SHP77 (cell line): ENCODE measurements around the gene MYO7B.

ENCODE experiments used
- DNase-seq, 2 experiments: peaks; one replicate each; lab custom pipeline; 2025; lab: John Stamatoyannopoulos, UW

Gene MYO7B

GRCh38 chr2:127574656-127575055, 39.2 kb downstream of the MYO7B start:
- no peak for DNase-seq

- DNase-seq: no peak
These were observed 39.8 kb downstream of the MYO7B start for GRCh38 chr2:127575185-127575765.

DNA sequence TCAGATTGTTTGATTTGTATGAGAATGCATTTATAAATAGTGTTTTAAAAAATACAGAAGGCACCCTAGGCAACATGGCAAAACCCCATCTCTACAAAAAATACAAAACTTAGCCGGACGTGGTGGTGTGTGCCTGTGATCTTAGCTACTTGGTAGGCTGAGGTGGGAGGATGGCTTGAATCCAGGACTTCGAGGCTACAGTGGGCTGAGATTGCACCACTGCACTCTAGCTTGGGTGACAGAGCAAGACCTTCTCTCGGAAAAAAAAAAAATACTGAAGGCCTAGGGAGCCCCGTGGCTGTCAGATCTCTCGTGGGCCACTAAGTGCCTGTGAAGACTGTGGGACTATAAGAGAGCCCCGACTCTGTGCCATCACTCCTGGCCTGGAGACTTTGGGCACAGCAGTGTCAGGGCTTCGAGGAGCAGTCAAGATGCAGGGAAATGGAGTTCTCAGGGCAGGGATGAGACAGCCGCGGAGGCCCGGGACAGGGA, 40.5 kb downstream of the MYO7B start:
- no peak for DNase-seq

DNA sequence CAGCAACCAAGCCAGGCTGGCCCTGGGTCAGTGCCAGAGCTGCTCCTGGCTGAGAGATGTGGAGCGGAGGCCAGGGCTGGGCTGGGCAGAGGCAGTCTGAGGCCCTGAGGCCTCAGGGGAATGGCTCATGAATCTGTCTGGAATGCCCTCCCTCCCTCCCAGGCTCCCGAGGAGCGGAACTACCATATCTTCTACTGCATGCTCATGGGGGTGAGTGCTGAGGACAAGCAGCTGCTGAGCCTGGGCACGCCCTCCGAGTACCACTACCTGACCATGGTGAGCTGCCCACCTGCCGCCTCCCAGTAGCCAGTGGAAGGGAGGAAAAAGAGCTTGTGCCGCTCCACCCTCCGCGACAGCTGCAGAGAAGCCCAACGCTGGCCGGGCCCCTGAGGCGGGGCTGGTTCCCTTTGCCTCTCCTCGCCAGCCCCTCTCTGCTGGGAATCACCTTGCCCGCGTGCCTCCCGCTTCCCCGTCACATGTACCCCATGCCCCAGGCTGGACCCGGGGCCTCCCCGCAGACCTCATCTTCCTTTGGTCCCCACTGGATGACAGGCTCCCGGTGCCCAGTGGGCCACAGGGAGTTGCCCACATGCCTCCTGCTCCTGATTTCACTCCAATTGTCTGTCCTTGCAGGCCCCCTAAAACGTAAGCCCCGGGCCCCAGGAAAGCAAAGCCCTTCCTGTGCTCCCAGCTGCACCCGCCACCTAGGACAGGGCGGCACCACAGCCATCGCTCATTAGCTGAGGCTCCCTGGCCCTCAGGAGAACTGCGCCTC, 41.1 kb downstream of the MYO7B start:
- DNase-seq: no peak

GRCh38 chr2:127577208-127577475, 41.7 kb downstream of the MYO7B start:
- no peak for DNase-seq

DNA sequence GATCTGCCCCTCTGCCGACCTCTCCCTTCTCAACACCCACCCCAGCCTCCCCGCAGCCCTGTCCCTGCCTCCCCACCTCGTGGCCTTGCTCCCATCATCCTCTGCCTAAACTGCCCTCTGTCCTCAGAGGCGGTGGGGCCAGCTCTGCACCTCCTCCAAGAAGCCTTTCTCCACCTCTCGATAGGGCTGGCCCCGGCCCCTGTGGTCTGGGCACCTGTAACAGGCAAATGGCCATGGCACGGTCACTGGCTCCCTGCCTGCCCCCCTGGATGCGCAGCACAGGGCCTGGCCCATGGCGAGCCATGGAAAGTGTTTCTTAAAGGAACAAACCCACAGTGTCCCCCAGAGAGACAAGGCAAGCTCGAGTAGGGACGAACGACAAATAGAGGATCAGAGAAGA, 42.0 kb downstream of the MYO7B start:
- no peak for DNase-seq

- DNase-seq: no peak
These were observed 42.5 kb downstream of the MYO7B start for GRCh38 chr2:127577973-127578372.

DNA sequence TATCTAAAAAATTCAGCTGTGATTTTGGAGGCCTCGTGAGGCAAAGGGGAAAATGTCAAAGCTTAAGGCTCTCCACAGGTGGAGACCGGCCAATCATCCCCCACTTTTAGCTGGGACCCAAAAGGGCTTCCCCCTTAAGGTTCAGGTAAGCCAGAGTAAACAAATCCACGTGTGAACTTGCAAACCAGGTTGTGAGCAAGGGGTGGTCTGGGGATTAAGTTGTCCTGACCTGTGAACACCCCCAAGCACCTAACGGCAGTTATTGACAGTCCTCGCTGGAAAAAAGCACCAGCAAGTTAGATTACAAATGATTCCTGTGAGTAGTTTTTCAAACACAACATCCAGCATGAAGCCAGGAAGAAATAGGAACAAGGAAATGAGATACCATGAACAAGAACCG, 42.9 kb downstream of the MYO7B start:
- DNase-seq: no peak

DNA sequence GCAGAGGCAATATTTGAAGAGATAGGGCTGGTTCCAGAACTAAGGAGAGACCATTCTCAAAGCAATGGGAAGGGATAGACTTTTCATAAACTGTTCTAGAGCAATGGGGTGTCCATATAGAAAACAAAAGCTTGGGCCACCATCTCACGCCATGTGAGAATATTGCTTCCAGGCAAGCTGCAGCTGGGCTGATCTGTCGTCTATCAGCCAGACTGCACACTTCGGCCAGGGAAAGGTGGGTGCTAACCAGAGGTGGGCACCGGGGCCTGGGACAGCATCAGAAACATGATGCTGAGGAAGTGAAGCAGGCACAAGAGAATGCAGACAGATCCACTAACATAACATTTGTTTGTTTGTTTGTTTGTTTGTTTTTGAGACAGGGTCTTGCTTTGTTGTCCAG, 43.7 kb downstream of the MYO7B start:
- no peak for DNase-seq

DNA sequence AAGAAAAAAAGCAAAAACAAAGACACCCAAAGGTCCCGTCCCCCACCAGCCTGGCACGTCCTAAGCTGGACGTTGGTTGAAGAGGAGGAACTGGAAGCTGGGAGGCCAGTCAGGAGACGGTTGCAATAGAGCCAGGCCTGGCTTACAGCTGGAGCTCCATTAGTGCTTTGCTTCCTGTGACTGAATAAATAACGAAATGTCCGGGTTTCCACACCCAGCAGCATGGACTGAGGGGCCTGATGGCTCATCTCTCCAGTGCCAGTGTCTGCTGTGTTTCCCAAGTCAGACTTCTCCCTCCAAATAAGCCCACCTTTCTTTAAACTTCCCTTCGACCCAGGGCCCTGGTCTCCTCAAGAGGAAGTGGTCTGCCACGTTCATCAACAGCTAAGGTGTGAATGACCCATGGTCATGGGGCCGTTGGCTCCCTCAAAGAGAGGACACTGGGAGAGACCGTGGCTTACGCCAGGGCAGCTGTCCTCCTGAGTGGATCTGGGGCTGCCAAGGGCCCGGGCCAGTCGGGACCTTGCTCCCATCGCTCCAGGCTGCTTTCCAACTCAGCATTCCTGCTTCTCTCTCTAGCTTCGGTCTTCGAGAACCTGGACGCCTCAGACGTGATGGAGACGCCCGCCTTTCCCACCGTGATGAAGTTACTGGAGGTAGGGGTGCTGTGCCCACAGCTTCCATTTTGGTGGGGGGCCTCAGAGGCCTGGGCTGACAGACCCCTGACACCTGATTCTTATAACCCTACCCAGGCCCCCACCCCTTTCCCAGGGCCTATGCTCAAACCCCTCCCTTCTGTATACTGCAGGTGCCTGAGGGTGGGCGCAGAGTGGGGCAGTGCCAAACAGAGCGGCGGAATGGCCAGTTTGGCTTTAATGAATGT, 44.9 kb downstream of the MYO7B start:
- no peak for DNase-seq

GRCh38 chr2:127581050-127581345, 45.5 kb downstream of the MYO7B start:
- DNase-seq: no peak

- DNase-seq: no peak
These were observed 46.3 kb downstream of the MYO7B start for GRCh38 chr2:127581516-127582490.

GRCh38 chr2:127582863-127583861, 47.7 kb downstream of the MYO7B start:
- no peak for DNase-seq

- DNase-seq: no peak
These were observed 48.6 kb downstream of the MYO7B start for GRCh38 chr2:127584047-127584446.

- DNase-seq: no peak
These were observed 49.1 kb downstream of the MYO7B start for GRCh38 chr2:127584516-127585033.

- no peak for DNase-seq
These were observed 49.9 kb downstream of the MYO7B start for GRCh38 chr2:127585270-127585807.

DNA sequence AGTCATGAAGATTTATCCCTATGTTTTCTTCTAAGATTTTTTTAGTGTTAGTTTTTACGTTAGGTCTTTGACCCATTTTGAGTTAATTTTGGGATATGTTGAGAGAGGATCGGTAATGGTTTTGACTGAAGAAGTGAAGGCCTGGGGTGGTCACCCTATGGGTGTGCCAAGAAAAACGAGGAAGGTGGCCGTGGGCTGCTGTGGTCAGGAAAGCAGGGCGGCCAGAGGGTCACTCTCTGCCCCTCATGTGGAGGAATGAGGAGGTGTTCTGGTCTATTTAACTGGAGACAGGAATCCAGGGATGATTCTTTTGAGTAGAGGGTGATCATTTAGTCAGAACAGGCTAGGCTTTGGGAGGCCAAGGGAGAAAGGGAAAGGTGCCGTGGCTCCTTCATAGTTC, 50.7 kb downstream of the MYO7B start:
- DNase-seq: no peak

DNA sequence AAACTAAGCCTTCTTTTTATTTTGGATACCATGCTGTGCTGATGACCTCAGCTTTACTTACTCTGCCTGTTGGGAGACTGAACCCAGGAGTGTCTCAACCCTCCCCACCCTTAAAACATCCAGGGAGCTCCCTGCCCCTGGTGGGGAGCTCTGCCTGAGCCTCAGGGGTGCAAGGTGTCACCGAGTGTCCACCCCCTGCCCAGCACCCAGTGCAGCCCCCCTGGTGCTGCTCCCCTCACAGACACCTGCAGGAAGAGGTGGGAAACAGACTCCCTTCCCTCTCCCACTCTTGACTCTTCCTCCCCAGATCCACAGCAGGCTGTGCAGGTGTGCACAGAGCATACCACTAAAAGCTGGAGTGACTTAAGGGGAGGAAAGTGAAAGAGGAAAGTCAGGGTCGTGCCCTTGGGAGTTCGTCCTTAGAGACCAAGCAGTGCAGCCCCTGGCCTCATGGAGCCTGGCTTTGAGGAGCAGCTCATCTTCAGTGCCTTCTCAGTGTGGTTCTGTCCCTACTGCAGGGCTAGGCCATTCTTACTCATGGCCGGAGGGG, 51.3 kb downstream of the MYO7B start:
- no peak for DNase-seq

- no peak for DNase-seq
These were observed 52.8 kb downstream of the MYO7B start for GRCh38 chr2:127588241-127588640.

GRCh38 chr2:127589358-127589757, 53.9 kb downstream of the MYO7B start:
- no peak for DNase-seq
